Measurements from ENCODE around the gene SRGAP1. TPM values are rescaled to one million over a fixed set of nuclear protein-coding genes. Genes with fewer than 3 reads are reported as not detected.

SRGAP1 gene
- total RNA-seq, 4 donors from 2014 or later, result 13.1 to 81.5 (median 22.4) TPM

DNA sequence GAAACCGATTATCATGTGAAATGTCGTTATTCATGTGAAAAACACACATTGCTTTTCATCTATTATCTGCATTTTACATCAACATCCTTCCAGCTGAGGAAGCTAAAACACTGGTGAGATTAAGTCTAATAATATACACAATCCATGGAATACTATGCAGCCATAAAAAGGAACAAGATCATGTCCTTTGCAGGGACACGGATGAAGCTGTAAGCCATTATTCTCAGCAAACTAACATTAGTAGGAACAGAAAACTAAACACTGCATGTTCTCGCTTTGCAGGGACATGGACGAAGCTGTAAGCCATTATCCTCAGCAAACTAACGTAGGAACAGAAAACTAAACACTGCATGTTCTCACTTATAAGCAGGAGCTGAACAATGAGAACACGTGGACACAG, 359.3 kb downstream of the SRGAP1 start:
- H3K27ac ChIP-seq, result no peak overlapping the region
- no peak overlapping the region for H3K4me3 ChIP-seq
- WGBS, 2 donors, result 55 to 80% methylated on average over 7 of the region's 7 CpGs
- no peak for DNase-seq (ENCODE audit: low spot score in 2 of 2)
- peaks cover 0 to 40% (median 0%) of the 10 kb centered on the region in 3 donors for H3K36me3 ChIP-seq
- TF ChIP-seq EP300 (IDR thresholded peaks at IDR 0.05), result no peak
- TF ChIP-seq, protein P1, sequence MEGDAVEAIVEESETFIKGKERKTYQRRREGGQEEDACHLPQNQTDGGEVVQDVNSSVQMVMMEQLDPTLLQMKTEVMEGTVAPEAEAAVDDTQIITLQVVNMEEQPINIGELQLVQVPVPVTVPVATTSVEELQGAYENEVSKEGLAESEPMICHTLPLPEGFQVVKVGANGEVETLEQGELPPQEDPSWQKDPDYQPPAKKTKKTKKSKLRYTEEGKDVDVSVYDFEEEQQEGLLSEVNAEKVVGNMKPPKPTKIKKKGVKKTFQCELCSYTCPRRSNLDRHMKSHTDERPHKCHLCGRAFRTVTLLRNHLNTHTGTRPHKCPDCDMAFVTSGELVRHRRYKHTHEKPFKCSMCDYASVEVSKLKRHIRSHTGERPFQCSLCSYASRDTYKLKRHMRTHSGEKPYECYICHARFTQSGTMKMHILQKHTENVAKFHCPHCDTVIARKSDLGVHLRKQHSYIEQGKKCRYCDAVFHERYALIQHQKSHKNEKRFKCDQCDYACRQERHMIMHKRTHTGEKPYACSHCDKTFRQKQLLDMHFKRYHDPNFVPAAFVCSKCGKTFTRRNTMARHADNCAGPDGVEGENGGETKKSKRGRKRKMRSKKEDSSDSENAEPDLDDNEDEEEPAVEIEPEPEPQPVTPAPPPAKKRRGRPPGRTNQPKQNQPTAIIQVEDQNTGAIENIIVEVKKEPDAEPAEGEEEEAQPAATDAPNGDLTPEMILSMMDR (IDR thresholded peaks at IDR 0.05), result no peak
- TF ChIP-seq POLR2A (IDR thresholded peaks at IDR 0.05), result no peak
- no peaks in the 10 kb centered on the region for H3K9me3 ChIP-seq
- H3K4me1 ChIP-seq, result no peaks in the 10 kb centered on the region
- H3K27me3 ChIP-seq, result no peaks in the 10 kb centered on the region

DNA sequence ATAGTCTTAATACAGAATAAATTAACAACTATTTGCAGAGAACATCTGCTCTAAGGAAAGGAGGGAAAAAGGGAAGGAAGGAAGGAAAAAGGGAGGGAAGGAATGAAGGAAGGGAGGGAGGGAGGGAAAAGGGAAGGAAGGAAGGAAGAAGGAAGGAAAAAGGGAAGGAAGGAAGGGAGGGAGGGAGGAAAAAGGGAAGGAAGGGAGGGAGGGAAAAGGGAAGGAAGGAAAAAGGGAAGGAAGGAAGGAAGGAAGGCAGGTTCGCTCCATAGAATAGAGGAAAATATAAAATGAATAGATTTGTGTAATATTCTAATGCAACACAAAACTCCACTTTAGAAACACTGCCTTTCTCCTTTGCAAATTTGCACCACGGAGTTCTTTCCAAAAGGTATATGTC, 361.0 kb downstream of the SRGAP1 start:
- no peak for TF ChIP-seq POLR2A (IDR thresholded peaks at IDR 0.05)
- no peak for TF ChIP-seq EP300 (IDR thresholded peaks at IDR 0.05)
- TF ChIP-seq, protein P1 (IDR thresholded peaks at IDR 0.05), result no peak
- 82 to 92% methylated on average over 2 of the region's 2 CpGs for WGBS, 2 donors

DNA sequence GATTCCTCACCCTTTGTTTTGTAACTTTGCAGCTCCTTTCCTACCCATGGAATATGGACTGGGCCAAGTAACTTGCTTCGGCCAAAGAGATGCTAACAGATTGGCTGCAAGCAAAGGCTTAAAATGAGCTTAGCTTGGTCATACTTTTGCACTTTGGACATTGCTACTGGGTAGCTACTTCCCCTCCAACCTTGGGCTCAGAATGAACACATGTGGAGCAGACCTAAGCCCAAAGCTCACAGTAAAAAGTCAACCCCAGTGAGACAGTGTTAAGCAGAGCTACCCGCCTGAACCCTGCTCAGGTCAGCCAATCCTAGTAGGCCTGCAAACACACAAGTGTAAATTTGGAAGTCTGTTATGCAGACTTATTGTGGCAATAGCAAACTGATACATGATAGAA, 363.0 kb downstream of the SRGAP1 start:
- 92 to 98% methylated on average over 2 of the region's 2 CpGs for WGBS, 2 donors
- no peak for DNase-seq (ENCODE audit: low spot score in 2 of 2)
- Histone ChIP-seq H3K27me3 (no peaks in the 10 kb centered on the region), H3K9me3 (no peaks in the 10 kb centered on the region), H3K4me3 (no peak overlapping the region), H3K4me1 (no peaks in the 10 kb centered on the region), H3K36me3 (peaks cover 0 to 58% (median 0%) of the 10 kb centered on the region in 3 donors), H3K27ac (no peak overlapping the region)
- no peak for TF ChIP-seq EP300 (IDR thresholded peaks at IDR 0.05)
- TF ChIP-seq, protein P1 (IDR thresholded peaks at IDR 0.05), result no peak
- no peak for TF ChIP-seq POLR2A (IDR thresholded peaks at IDR 0.05)

More for the DNA sequence above, 361.0 kb downstream of the SRGAP1 start:
- no peak for DNase-seq (ENCODE audit: low spot score in 2 of 2)
- Histone ChIP-seq H3K36me3 (peaks cover 0 to 47% (median 0%) of the 10 kb centered on the region in 3 donors), H3K27me3 (no peaks in the 10 kb centered on the region), H3K27ac (no peak overlapping the region), H3K9me3 (no peaks in the 10 kb centered on the region), H3K4me1 (no peaks in the 10 kb centered on the region), H3K4me3 (no peak overlapping the region)

Small RNA genes lying within 50 kb of the gene (small RNA-seq; reads per million reads assigned to genes)
- gene AC020611.1 (not detected), gene RNU6-1009P (not detected)

Other genes with a start within 250 kb of the SRGAP1 start
- gene DPY19L2, start 176.2 kb upstream of the SRGAP1 start, total RNA-seq, result 10 to 100 TPM; 14.1 to 22.0 (median 20.7) TPM
- gene RXYLT1, start 64.8 kb upstream of the SRGAP1 start, total RNA-seq, result 10 to 100 TPM; 14.4 to 24.9 (median 18.1) TPM